Measurements from ENCODE around the gene SLC25A12.

GRCh38 chr2:171889808-171890207, 4.2 kb downstream of the SLC25A12 start:
- TF ChIP-seq GATA3 (IDR thresholded peaks at IDR 0.05; ENCODE audit: low read depth, low read length) (no peak), GATA2 (IDR thresholded peaks at IDR 0.05; ENCODE audit: low read depth, low read length) (no peak)
